HCT116 (cell line): Measurements from ENCODE around the gene DCUN1D1. TPM values are rescaled to one million over a fixed set of nuclear protein-coding genes. Genes with fewer than 3 reads are reported as not detected.

Experiments
- ATAC-seq: fragments of 200-7000 bp; cut with Tn5 transposase; 2 replicates; pipeline ENCODE4 v1.9.1; 2020; ENCODE audit warnings: mild to moderate bottlenecking, moderate library complexity
- BruUV-seq: library from RNA; stranded (reverse); fragments of 400-500 nt; replicated peaks from 2 replicates; lab custom pipeline; 2021; lab: Mats Ljungman, UMichigan
- CTCF ChIA-PET: fragments of 300-600 bp; sonication (Branson Sonifier 250); formaldehyde crosslinking; loops from one replicate; lab custom pipeline; 2021; ENCODE audit warnings: antibody characterized with exemption; lab: Charles Lee
- POLR2A ChIA-PET: fragments of 300-600, 350-600 bp; sonication (Branson Sonifier 250); formaldehyde crosslinking; loops from one replicate; lab custom pipeline; 2021; ENCODE audit warnings: antibody characterized with exemption; lab: Charles Lee
- RAD21 ChIA-PET, 2 experiments: fragments of 300-600 bp; sonication (Branson Sonifier 250); formaldehyde crosslinking; loops; one replicate each; lab custom pipeline; 2023; ENCODE audit warnings: low total read pairs in 2 of 2; ENCODE audit not compliant: uncharacterized antibody in 2 of 2, unreplicated experiment in 2 of 2, low non-redundant PET in 1 of 2; lab: Charles Lee
- DNase-seq: peaks from one replicate; pipeline ENCODE4 v3.0.0-alpha.2; 2010; ENCODE audit warnings: low read depth, low spot score
- H2AFZ ChIP-seq: fragments of 200-600 bp; shearing (Covaris generic), sonication (generic); 2 replicates; pipeline ENCODE4 v1.6.1; 2017; ENCODE audit warnings: low read depth, mixed run types, mixed read lengths, antibody characterized with exemption, low read length; ENCODE audit not compliant: poor library complexity, severe bottlenecking
- H3K27ac ChIP-seq: 2 replicates; pipeline ENCODE4 v1.5.1; 2012; ENCODE audit warnings: low read depth, low read length
- H3K27me3 ChIP-seq: fragments of 200-600 bp; sonication (generic); 2 replicates; pipeline ENCODE4 v1.6.1; 2016; ENCODE audit warnings: mixed run types, low read length, mixed read lengths; ENCODE audit not compliant: insufficient read depth
- H3K36me3 ChIP-seq, 2 experiments: fragments of 200-500 bp in 1 of 2; fragments of 200-600 bp in 1 of 2; sonication (Bioruptor generic) in 1 of 2; sonication (generic) in 1 of 2; 2 replicates each; pipeline versions ENCODE4 v1.5.1 to v1.6.1; 2014 to 2016; ENCODE audit warnings: low read length in 2 of 2, inconsistent platforms in 1 of 2, mixed read lengths in 1 of 2, mixed run types in 1 of 2; ENCODE audit not compliant: insufficient read depth in 2 of 2, control insufficient read depth in 1 of 2
- H3K4me1 ChIP-seq, 2 experiments: fragments of 200-600 bp in 1 of 2; sonication (generic) in 1 of 2; 2 replicates each; pipeline versions ENCODE4 v1.5.1 to v1.6.1; 2012 to 2017; ENCODE audit warnings: low read length in 2 of 2, inconsistent platforms in 1 of 2, mild to moderate bottlenecking in 1 of 2, mixed read lengths in 1 of 2, mixed run types in 1 of 2, moderate library complexity in 1 of 2; ENCODE audit not compliant: insufficient read depth in 2 of 2, control insufficient read depth in 1 of 2
- H3K4me2 ChIP-seq: fragments of 200-600 bp; sonication (generic); 2 replicates; pipeline ENCODE4 v1.6.1; 2017; ENCODE audit warnings: mixed run types, low read length, mixed read lengths
- H3K4me3 ChIP-seq, 2 experiments: fragments of 200-600 bp in 1 of 2; sonication (generic) in 1 of 2; replicated peaks in 1 of 2; 2 replicates each; pipeline ENCODE4 v1.5.1; 2011 to 2016; ENCODE audit warnings: low read length in 2 of 2, control low read depth in 1 of 2, low read depth in 1 of 2, mild to moderate bottlenecking in 1 of 2, mixed read lengths in 1 of 2, mixed run types in 1 of 2
- H3K79me2 ChIP-seq: fragments of 200-600 bp; sonication (generic); 2 replicates; pipeline ENCODE4 v1.6.1; 2017; ENCODE audit warnings: mild to moderate bottlenecking, mixed run types, low read length, moderate library complexity, mixed read lengths; ENCODE audit not compliant: insufficient read depth
- H3K9ac ChIP-seq: fragments of 200-600 bp; sonication (generic); 2 replicates; pipeline ENCODE4 v1.6.1; 2016; ENCODE audit warnings: low read length, mixed read lengths
- H3K9me2 ChIP-seq: fragments of 200-600 bp; sonication (generic), shearing (Covaris generic); 2 replicates; pipeline ENCODE4 v1.6.1; 2017; ENCODE audit warnings: mixed run types, mild to moderate bottlenecking, moderate library complexity; ENCODE audit not compliant: insufficient read depth
- H3K9me3 ChIP-seq, 2 experiments: fragments of 200-500 bp in 1 of 2; fragments of 200-600 bp in 1 of 2; sonication (Bioruptor generic) in 1 of 2; sonication (generic) in 1 of 2; 2 replicates each; pipeline ENCODE4 v1.6.1; 2014 to 2017; ENCODE audit warnings: low read length in 2 of 2, mixed read lengths in 2 of 2, inconsistent platforms in 1 of 2, low read depth in 1 of 2, mild to moderate bottlenecking in 1 of 2, mixed run types in 1 of 2, moderate library complexity in 1 of 2; ENCODE audit not compliant: control insufficient read depth in 1 of 2, insufficient read depth in 1 of 2
- H4K20me1 ChIP-seq: fragments of 200-600 bp; sonication (generic), shearing (Covaris generic); 2 replicates; pipeline ENCODE4 v1.6.1; 2017; ENCODE audit warnings: mixed run types, mild to moderate bottlenecking, moderate library complexity; ENCODE audit not compliant: insufficient read depth
- CEBPB ChIP-seq: IDR thresholded peaks from 2 replicates; pipeline ENCODE4 v1.6.1; 2012; ENCODE audit warnings: low read depth
- CTCF ChIP-seq, 3 experiments: fragments of 200-600 bp in 1 of 3; sonication (generic) in 1 of 3; IDR thresholded peaks in 2 of 3; conservative IDR thresholded peaks in 1 of 3; 2 replicates each; pipeline ENCODE4 v1.5.1; 2012 to 2017; ENCODE audit warnings: low read depth in 2 of 3, low read length in 2 of 3, antibody characterized with exemption in 1 of 3, borderline replicate concordance in 1 of 3, control low read depth in 1 of 3, mild to moderate bottlenecking in 1 of 3, mixed read lengths in 1 of 3, mixed run types in 1 of 3, moderate library complexity in 1 of 3; ENCODE audit not compliant: insufficient read depth in 1 of 3
- FOSL1 ChIP-seq: IDR thresholded peaks from 2 replicates; pipeline ENCODE4 v1.6.1; 2012; ENCODE audit warnings: low read depth
- JUND ChIP-seq: IDR thresholded peaks from 2 replicates; pipeline ENCODE4 v1.6.1; 2012
- POLR2A ChIP-seq: IDR thresholded peaks from 2 replicates; pipeline ENCODE4 v1.7.0; 2011; ENCODE audit warnings: borderline replicate concordance; ENCODE audit not compliant: insufficient read depth, insufficient read length; ENCODE audit errors: extremely low read depth
- REST ChIP-seq: IDR thresholded peaks from 2 replicates; pipeline ENCODE4 v1.6.1; 2012; ENCODE audit warnings: low read depth
- SRF ChIP-seq: IDR thresholded peaks from 2 replicates; pipeline ENCODE4 v1.6.1; 2012; ENCODE audit warnings: low read depth
- TCF7L2 ChIP-seq: IDR thresholded peaks from 2 replicates; pipeline ENCODE4 v1.7.0; 2011; ENCODE audit warnings: borderline replicate concordance, inconsistent platforms; ENCODE audit not compliant: insufficient read depth, insufficient read length; ENCODE audit errors: extremely low read depth
- YY1 ChIP-seq: IDR thresholded peaks from 2 replicates; pipeline ENCODE4 v1.6.1; 2011; ENCODE audit warnings: low read length, low read depth, moderate library complexity, mild to moderate bottlenecking; ENCODE audit not compliant: insufficient replicate concordance; ENCODE audit errors: extremely low read depth
- ZNF274 ChIP-seq: fragments of 200-500 bp; sonication (Bioruptor generic); IDR thresholded peaks from 2 replicates; pipeline ENCODE4 v1.6.1; 2014; ENCODE audit warnings: mild to moderate bottlenecking, low read depth, low read length, inconsistent platforms
- intact Hi-C: fragments of 100-400 bp; cut with micrococcal nuclease; formaldehyde crosslinking; loops from 2 replicates; pipeline ENCODE4 v1.10.0; 2022
- total RNA-seq: library from RNA; stranded (reverse); gene quantifications from one replicate; pipeline ENCODE4 v1.2.1, GENCODE V29; 2021; ENCODE audit not compliant: unreplicated experiment

DCUN1D1 gene
- total RNA-seq, 1 experiment from 2014 or later: 46.9 TPM

GRCh38 chr3:182908471-182908870, 71.9 kb downstream of the DCUN1D1 start:
- DNase-seq (no peak), ATAC-seq (no peak)
- no peaks in the 10 kb centered on the region for H3K79me2 ChIP-seq
- no peaks in the 10 kb centered on the region for H3K27me3 ChIP-seq
- H3K36me3 ChIP-seq: no peaks in the 10 kb centered on the region
- intact Hi-C loops: loop anchor here (10.0 kb wide), 1 partner anchor 476 kb away; no protein-coding TSS in a partner anchor
- ChIA-PET POLR2A (no interaction called here), RAD21 (interaction anchor here in 1 of 2 experiments (0.6 kb wide), 1 partner anchor 9 kb away, joined by 5 read pairs; no protein-coding TSS in a partner anchor), CTCF (interaction anchor here (1.0 kb wide), 1 partner anchor 194 kb away, joined by 3 read pairs; no protein-coding TSS in a partner anchor)
- H3K9me3 ChIP-seq: no peaks in the 10 kb centered on the region
- no peaks in the 10 kb centered on the region for H4K20me1 ChIP-seq
- H3K4me3 ChIP-seq: no peak overlapping the region
- H3K27ac ChIP-seq: no peak overlapping the region
- no TSS peak for BruUV-seq
- H3K9me2 ChIP-seq: no peaks in the 10 kb centered on the region
- TF ChIP-seq CTCF (IDR thresholded peaks at IDR 0.05 in 2 of 3, conservative IDR thresholded peaks at IDR 0.05 in 1 of 3; ENCODE audit: borderline replicate concordance in 1 of 3, insufficient read depth in 1 of 3, low read depth in 2 of 3, low read length in 2 of 3): no peak
- TF ChIP-seq FOSL1: no peak
- TF ChIP-seq YY1: no peak
- no peak for TF ChIP-seq TCF7L2
- TF ChIP-seq SRF: no peak
- no peak for TF ChIP-seq ZNF274
- no peak overlapping the region for H2AFZ ChIP-seq
- H3K4me1 ChIP-seq: peaks cover 20 to 25% of the 10 kb centered on the region in 2 experiments
- no peak overlapping the region for H3K9ac ChIP-seq
- no peak overlapping the region for H3K4me2 ChIP-seq

- H3K4me1 ChIP-seq: peaks cover 3 to 13% of the 10 kb centered on the region in 2 experiments; a peak in 3 of 4 replicates
- ATAC-seq (no peak), DNase-seq (no peak)
- no peak overlapping the region for H3K27ac ChIP-seq
- ChIA-PET CTCF (no interaction called here), RAD21 (interaction anchor here in 1 of 2 experiments (0.7 kb wide), 1 partner anchor 190 kb away, joined by 3 read pairs; no protein-coding TSS in a partner anchor), POLR2A (no interaction called here)
- no peak overlapping the region for H3K9ac ChIP-seq
- H3K9me2 ChIP-seq: no peaks in the 10 kb centered on the region
- no peaks in the 10 kb centered on the region for H4K20me1 ChIP-seq
- no peaks in the 10 kb centered on the region for H3K27me3 ChIP-seq
- intact Hi-C loops: loop anchor here (10.0 kb wide), 1 partner anchor 479 kb away; no protein-coding TSS in a partner anchor
- no peak overlapping the region for H3K4me2 ChIP-seq
- TF ChIP-seq CEBPB (no peak), REST (no peak), POLR2A (no peak), JUND (no peak)
- no peak overlapping the region for H2AFZ ChIP-seq
- H3K9me3 ChIP-seq: no peaks in the 10 kb centered on the region
- no peaks in the 10 kb centered on the region for H3K36me3 ChIP-seq
- H3K4me3 ChIP-seq: no peak overlapping the region
- H3K79me2 ChIP-seq: no peaks in the 10 kb centered on the region
- no TSS peak for BruUV-seq
Measured at GRCh38 chr3:182906036-182906435, 74.3 kb downstream of the DCUN1D1 start.
